HS-5 (cell line): ENCODE data around the gene PRAME.
"Not testable (repeated sequence)": the region's sequence is repeated elsewhere in the genome, so short reads cannot be mapped to it uniquely, and the experiment has no call there.

Experiments
- DNase-seq: peaks from one replicate; pipeline ENCODE4 v3.0.0-alpha.2; 2012; ENCODE audit warnings: low read depth

Gene PRAME

DNA sequence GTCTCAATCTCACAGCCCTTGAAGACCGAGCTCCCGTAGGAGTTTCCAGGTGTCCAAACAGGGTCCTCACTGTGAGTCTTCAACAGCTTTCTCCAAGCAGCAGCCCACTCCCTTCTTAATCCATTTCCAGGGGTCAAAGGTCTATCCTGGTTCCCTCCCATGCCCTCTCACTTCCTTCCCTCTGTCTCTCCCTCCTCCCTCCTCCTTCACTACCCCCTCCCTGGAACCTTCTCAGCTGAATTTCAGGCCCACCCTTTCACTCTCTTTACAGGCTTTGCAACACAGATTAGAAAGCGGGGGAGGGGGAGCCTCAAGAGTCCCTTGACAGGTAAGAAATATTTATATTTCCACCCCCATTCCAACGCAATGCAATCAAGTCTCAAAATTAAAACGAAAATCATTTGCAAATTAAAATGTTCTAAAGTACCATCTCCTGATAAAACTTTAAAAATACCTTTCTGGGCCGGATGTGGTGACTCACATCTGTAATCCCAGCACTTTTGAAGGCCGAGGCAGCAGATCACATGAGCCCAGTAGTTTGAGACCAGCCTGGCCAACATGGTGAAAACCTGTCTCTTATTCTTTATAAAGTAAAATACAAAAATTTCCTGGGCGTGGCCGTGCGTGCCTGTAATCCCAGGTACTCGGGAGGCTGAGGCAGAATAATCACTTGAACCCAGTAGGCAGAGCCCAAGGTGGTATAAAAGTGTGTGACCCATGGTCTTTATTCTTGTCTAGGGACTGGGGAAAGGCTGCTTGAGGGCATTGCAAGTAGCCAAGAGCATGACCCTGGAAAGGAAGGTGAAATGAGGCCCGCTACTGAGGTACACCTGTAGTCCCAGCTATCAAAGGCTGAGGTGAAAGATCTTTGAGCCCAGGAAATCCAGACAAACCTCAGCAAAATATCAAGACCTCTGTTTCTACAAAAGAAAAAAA is 38.1 kb downstream of the PRAME start:
- no peak for DNase-seq

DNA sequence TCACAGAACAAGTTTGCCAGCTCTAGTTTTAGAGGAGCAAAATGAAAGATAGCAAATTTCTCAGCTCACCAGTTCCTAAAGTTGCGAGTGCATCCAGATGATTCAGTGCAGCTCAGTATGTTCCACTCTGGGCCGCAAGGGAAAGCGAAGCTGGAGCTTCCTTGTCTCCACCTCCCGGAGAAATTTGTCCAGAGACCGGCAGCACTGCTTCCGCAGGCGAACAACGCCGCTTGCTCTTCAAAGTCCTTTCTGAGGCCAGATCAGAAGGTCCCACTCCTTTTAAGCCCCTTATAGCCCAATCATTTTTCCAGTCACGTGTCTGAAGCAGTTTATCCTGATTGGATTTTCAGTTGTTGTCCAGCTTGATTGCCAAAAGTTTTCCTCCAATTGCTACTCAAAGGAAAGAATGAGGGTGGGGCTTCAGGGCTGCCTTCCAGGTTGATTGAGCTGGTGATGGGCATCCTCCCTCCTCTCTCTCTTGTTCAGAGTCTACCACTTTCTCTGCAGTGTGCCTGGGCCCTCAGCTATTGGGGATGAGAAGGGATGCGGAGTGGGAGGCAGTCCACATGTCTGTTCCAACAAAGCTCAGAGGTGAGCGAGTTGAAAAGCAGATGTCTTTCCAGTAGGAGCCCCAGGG is 38.9 kb downstream of the PRAME start, which contains the start of gene ZNF280A:
Gene ZNF280A (minus strand): TSS at position 251 of the 637 bp plus-strand sequence. CDS start 4,640 bp downstream, outside the sequence.
- no peak for DNase-seq

DNA sequence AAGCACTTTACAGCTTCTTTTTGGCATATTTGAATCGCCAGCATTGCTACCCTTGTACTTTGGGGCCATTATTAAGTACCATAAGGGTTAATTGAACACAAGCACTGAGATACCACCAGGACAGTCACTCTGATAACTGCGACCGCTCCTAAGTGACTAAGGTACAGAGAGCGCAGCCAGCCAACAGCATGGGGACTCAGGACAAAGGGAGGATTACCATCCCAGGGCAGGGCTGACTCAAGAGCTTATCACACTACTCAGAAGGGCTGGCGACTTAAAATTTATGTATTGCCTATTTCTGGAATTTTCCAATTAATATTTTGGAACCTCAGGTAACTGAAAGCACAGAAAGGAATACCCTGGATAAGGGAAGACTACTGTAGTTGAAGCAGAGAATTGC is 39.5 kb downstream of the PRAME start:
- DNase-seq: no peak

DNA sequence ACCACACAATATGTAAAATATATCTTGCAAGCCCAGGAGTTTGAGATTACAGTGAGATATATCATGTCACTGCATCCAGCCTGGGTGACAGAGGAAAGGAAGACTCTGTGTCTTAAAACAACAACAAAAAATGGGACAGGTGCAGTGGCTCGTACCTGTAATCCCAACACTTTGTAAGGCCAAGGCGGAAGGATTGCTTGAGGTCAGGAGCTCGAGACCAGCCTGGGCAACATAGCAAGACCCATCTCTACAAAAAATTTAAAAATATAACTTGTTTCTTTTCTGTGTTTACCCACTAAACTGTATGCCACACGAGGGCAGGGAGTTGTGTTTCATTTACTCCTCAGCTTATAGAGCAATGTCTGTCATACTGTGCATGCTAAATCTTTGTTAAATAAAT is 42.1 kb downstream of the PRAME start:
- no peak for DNase-seq

DNA sequence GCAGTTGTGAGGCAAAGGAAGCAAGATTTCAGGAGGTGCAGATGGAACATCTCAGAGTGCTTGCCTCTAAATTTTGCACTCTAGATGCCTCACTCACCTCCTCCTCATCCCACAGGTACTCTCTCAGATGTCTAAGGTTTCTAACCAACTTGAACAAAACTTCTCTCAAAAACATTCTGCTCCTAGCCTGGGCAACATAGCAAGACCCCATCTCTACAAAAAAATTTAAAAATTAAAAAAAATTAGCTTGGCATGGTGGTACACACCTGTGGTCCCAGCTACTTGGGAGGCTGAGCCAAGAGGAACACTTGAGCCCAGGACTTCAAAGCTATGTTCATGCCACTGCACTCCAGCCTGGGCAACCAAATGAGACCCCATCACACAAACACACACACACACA is 43.2 kb downstream of the PRAME start:
- no peak for DNase-seq

DNA sequence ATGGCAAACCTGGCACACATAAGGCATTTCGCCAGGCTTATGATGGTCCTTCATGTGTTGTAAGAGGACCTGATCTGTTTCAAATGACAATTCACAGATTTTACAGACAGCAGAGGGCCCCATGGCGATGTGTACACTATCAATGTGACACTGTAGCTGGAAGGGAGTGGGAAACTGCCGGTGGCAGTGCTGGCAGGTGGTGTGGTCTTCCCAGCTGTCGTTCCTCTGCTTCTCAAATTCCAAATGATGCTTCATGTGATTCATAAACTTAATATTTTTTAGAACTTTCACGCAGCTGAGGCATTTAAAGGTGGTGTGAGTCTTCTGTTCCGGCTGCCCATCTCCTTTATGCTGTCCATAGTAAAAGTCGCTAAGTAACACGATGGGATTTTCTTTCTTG is 44.6 kb downstream of the PRAME start:
- not testable (repeated sequence) for DNase-seq

DNA sequence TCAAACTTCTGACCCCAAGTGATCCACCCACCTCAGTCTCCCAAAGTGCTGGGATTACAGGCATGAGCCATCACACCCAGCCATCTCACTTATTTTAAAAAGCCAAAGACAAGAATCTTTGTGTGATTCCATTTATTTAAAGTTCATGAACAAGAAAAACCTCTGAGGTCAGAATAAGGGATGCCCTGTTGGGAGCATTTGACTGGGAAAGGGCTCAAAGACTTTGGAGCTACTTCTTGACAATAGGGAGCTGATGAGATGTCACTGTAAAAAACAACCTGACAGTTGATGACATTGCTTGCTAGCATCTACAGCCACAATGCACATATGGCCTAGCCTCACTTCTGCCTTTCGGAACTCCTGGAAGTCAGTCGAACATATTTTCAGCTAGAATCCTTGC is 45.4 kb downstream of the PRAME start:
- DNase-seq: no peak

DNA sequence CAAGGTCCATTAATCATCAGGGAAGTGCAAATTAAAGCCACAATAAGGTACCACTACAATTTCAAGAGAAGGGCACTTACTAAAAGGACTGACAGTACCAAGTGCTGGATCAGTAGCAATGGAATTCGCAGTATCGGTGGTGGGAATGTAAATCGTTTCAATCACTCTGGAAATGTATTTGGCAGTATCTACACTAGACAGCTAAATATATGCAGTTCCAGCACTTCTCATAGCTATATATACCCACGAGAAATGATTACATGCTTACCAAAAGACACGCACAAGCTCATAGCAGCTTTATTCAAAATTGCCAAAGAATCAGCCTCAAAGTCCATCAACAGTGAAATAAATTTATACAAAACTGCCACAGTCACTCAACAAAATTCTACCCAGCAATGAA is 46.1 kb downstream of the PRAME start:
- DNase-seq: no peak

DNA sequence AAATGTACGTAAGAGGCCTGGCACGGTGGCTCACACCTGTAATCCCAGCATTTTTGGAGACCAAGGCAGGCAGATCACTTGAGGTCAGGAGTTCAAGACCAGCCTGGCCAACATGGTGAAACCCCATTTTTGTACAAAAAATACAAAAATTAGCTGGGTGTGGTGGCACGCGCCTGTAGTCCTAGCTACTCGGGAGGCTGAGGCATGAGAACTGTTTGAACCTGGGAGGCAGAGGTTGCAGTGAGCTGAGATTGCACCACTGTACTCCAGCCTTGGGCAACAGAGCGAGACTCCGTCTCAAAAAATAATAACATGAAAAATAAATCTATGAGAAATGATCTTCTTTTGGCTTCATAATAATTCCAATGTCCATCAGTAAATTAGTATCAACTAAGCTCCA is 48.2 kb downstream of the PRAME start:
- not testable (repeated sequence) for DNase-seq

DNA sequence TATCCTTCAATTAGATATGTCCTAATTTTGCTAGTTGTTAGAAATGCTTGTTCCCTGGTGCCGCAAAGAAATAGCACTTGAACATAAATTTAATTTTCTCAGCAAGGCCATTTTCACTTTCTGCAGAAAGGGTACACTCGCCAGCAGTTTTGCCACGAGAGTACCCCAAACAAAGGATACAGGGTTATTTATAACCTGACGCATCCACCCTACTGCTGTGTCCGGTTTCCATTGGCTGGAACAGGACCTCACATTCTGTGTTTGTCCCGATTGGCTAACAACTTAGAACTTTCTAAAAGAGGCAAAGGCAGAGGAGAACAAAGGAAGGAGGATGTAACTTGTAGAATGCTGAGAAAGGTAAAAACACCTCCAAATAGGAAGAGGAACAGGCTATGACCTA is 49.2 kb downstream of the PRAME start:
- not testable (repeated sequence) for DNase-seq

DNA sequence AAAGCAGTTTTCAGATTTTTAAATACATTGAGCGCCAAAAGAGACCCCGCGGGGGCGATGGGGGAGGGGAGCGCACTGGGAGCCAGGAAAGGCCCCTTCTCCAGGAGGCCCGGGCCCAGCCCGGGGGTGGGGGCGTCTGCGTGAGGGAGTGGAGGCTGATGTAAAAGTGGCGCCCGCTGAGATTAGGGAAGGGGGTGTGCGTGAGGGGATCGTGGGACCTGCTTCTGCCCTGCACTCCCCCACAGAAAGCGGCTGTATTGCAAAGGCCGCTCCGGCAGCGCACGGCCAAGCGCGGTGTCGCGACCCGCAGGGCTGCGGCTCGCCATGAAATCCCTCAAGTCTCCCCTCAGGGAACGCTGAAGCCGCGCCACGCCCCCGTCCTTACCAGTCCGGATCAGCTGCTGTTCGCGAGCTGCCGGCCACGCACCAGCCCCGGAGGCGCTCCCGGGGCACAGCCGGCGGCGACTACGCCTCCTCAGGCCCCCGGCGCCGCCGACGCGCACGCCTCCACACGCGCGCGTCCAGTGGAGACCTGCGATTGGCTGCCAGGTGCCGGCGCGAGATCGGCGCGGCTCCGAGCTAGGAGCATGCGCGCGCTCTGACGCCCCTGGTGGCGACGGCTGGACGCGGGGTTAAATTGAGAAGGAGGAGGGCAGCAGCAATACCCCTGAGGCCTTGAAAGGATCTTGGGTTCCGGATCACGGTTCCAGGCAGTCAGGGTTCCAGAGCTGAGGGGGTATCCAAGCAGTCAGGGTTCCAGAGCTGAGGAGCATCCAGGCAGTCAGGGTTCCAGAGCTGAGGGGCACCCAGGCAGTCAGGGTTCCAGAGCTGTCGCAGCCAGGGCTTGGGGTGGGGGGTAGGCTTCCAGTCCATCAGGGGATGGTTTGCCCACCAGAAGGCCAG is 50.5 kb downstream of the PRAME start, which contains the start of gene ZNF280B:
Gene ZNF280B (minus strand): TSS at position 469 of the 903 bp plus-strand sequence. CDS start 19,344 bp downstream, outside the sequence.
- DNase-seq: peak; percentile 34

DNA sequence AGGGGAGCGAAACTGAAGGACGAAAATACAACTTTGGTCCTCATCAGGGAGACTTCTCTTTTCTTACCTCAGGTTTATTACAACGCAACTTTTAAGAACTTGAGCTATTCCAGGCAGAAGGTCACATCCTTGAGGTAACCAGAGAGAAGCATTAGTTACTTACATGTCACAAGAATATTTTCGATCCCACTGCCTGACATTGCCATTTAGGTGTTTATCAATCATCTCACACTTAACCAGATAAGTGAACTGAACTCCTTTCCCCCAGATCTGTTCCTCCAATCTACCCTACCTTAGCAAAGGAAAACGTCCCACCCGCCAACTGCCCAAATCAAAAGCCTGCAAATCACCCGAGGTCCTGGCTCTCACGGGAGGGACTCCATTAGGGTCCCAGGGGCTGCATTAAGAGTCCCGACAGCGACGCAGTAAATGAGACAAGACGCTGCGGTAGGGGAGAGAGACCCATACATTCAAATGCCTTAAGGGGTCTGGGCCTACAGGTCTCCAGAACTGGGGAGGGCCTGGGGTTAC is 51.3 kb downstream of the PRAME start:
- no peak for DNase-seq

DNA sequence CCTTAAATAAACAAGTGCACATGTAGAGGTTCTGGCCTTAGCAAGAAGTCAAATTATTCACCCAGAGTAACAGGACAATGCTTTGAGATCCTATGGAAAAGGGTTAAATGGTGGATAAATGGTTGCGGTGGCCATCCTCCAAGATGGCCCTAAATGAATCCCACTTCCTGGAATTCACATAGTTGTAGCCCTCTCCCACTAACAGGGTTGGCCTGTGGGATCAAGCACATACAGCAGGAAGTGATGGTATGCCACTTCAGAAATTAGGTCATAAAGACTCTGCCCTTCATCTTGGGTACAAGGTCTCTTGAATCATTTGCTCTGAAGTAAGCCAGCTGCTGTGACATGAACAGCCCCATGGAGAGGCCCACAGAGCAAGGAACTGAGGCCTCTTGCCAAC is 52.3 kb downstream of the PRAME start:
- DNase-seq: no peak

DNA sequence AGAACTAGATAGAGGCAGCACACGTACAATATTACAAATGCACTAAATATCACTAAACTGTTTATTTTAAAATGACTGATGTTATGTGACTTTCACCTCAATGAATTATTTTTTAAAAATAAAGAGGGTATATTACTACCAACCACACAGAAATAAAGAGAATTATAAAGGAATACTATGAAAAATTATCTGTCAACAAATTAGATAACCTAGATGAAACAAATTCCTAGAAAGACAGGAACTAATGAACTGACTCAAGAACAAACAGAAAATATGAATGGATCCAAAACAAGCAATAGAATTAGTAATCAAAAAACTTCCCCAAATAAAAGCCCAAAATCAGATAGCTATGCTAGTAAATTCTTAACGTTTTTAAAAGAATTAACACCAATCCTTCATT is 60.8 kb downstream of the PRAME start:
- no peak for DNase-seq
